MM.1S (cell line): ENCODE results near the gene DDAH1.

Experiments
- DNase-seq: peaks from one replicate; pipeline ENCODE4 v3.0.0-alpha.2; 2015
- H2AFZ ChIP-seq: fragments of 300-600 bp; sonication (generic); 2 replicates; pipeline ENCODE4 v1.6.0; 2016; ENCODE audit warnings: antibody characterized with exemption, low read length
- H3F3A ChIP-seq: fragments of 300-600 bp; sonication (generic); 2 replicates; pipeline ENCODE4 v1.6.1; 2016; ENCODE audit warnings: mild to moderate bottlenecking, antibody characterized with exemption, low read length, moderate library complexity, mixed read lengths; ENCODE audit not compliant: insufficient read depth
- H3K27ac ChIP-seq: fragments of 300-600 bp; sonication (generic); 2 replicates; pipeline ENCODE4 v1.5.1; 2016; ENCODE audit warnings: mild to moderate bottlenecking, low read length
- H3K27me3 ChIP-seq: fragments of 300-600 bp; sonication (generic); replicated peaks from 2 replicates; pipeline ENCODE4 v1.6.0; 2016; ENCODE audit warnings: low read length; ENCODE audit not compliant: insufficient read depth
- H3K36me3 ChIP-seq: fragments of 300-600 bp; sonication (generic); replicated peaks from 2 replicates; pipeline ENCODE4 v1.6.1; 2016; ENCODE audit warnings: mild to moderate bottlenecking, low read length, mixed read lengths; ENCODE audit not compliant: insufficient read depth
- H3K4me1 ChIP-seq: fragments of 300-600 bp; sonication (generic); 2 replicates; pipeline ENCODE4 v1.6.1; 2016; ENCODE audit warnings: low read length, mixed read lengths
- H3K4me2 ChIP-seq: fragments of 300-600 bp; sonication (generic); 2 replicates; pipeline ENCODE4 v1.6.0; 2016; ENCODE audit warnings: low read depth, low read length
- H3K4me3 ChIP-seq: fragments of 300-600 bp; sonication (generic); 2 replicates; pipeline ENCODE4 v1.5.1; 2016; ENCODE audit warnings: low read length, mixed read lengths
- H3K79me2 ChIP-seq: fragments of 300-600 bp; sonication (generic); 2 replicates; pipeline ENCODE4 v1.6.1; 2016; ENCODE audit warnings: mixed run types, low read length, mixed read lengths
- H3K9ac ChIP-seq: fragments of 300-600 bp; sonication (generic); 2 replicates; pipeline ENCODE4 v1.6.1; 2016; ENCODE audit warnings: low read length, mixed read lengths
- H3K9me2 ChIP-seq: fragments of 300-600 bp; sonication (generic); replicated peaks from 2 replicates; pipeline ENCODE4 v1.6.1; 2016; ENCODE audit warnings: mild to moderate bottlenecking, low read length, mixed read lengths; ENCODE audit not compliant: insufficient read depth
- H3K9me3 ChIP-seq: fragments of 300-600 bp; sonication (generic); replicated peaks from 2 replicates; pipeline ENCODE4 v1.6.1; 2016; ENCODE audit warnings: mild to moderate bottlenecking, low read length, mixed read lengths; ENCODE audit not compliant: insufficient read depth
- H4K20me1 ChIP-seq: fragments of 300-600 bp; sonication (generic); 2 replicates; pipeline ENCODE4 v1.6.1; 2016; ENCODE audit warnings: mild to moderate bottlenecking, low read length, moderate library complexity, mixed read lengths; ENCODE audit not compliant: insufficient read depth
- EZH2 ChIP-seq: fragments of 300-600 bp; sonication (generic); optimal IDR thresholded peaks from 2 replicates; pipeline ENCODE3; 2017; ENCODE audit warnings: low read depth, mild to moderate bottlenecking, antibody characterized with exemption, low read length, mixed read lengths
- EZH2phosphoT487 ChIP-seq: fragments of 300-600 bp; sonication (generic); IDR thresholded peaks from 2 replicates; pipeline ENCODE4 v1.6.1; 2018; ENCODE audit warnings: antibody characterized with exemption, low read length
- TF ChIP-seq, protein P1 (sequence below): fragments of 300-600 bp; sonication (generic); IDR thresholded peaks from 2 replicates; pipeline ENCODE4 v1.5.1; 2016; ENCODE audit warnings: antibody characterized with exemption, low read length, mixed read lengths

The DDAH1 gene

DNA sequence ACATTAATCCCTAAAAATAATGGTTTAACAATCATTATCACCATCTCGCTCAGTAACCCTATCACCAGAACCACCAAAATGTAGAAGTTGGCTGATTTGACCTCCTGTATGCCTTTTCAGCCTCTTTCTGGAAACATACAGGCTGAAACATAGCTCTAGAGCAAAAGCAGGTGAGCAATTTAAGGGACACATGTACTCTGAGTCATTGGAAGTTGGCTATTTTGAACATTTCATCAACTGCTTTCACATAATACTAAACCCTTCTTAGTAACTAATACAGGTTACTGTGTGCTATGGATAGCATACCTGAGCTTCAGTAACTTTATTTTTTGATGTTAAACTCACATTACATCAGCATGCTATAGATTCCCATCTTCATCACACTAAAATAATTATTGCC, 19.8 kb upstream of the DDAH1 start:
- Histone ChIP-seq H3K36me3 (no peaks in the 10 kb centered on the region), H4K20me1 (no peaks in the 10 kb centered on the region), H3K4me1 (no peaks in the 10 kb centered on the region), H3K27ac (no peak overlapping the region), H3F3A (no peaks in the 10 kb centered on the region), H3K4me3 (no peak overlapping the region), H3K79me2 (no peaks in the 10 kb centered on the region), H3K27me3 (no peaks in the 10 kb centered on the region), H2AFZ (no peak overlapping the region), H3K9me2 (no peaks in the 10 kb centered on the region), H3K4me2 (no peak overlapping the region), H3K9me3 (no peaks in the 10 kb centered on the region), H3K9ac (no peak overlapping the region)
- TF ChIP-seq EZH2phosphoT487 (no peak), EZH2 (no peak)
- TF ChIP-seq, protein P1, sequence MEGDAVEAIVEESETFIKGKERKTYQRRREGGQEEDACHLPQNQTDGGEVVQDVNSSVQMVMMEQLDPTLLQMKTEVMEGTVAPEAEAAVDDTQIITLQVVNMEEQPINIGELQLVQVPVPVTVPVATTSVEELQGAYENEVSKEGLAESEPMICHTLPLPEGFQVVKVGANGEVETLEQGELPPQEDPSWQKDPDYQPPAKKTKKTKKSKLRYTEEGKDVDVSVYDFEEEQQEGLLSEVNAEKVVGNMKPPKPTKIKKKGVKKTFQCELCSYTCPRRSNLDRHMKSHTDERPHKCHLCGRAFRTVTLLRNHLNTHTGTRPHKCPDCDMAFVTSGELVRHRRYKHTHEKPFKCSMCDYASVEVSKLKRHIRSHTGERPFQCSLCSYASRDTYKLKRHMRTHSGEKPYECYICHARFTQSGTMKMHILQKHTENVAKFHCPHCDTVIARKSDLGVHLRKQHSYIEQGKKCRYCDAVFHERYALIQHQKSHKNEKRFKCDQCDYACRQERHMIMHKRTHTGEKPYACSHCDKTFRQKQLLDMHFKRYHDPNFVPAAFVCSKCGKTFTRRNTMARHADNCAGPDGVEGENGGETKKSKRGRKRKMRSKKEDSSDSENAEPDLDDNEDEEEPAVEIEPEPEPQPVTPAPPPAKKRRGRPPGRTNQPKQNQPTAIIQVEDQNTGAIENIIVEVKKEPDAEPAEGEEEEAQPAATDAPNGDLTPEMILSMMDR: no peak
- no peak for DNase-seq

DNA sequence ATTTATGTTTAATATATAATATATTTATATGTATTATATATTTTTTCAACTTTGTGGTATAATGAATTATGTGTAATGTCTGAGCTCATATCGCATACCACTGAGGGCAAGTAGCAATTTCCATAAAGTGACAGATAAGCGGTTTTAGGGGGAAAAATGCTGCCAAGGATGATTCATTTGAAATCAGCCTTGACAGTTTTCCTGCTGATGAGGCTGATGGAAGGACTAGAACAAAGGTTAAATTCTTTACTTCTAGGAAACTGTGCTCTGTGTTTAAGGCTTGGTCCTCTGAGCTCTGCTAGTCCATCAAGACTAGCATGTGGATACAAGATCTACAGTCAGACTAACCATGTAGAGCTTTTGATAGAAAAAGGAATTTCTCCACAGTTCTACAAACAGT, 19.3 kb upstream of the DDAH1 start:
- Histone ChIP-seq H3K4me1 (no peaks in the 10 kb centered on the region), H3K27me3 (no peaks in the 10 kb centered on the region), H3F3A (no peaks in the 10 kb centered on the region), H3K9ac (no peak overlapping the region), H3K36me3 (no peaks in the 10 kb centered on the region), H3K4me2 (no peak overlapping the region), H3K27ac (no peak overlapping the region), H3K79me2 (no peaks in the 10 kb centered on the region), H2AFZ (no peak overlapping the region), H4K20me1 (no peaks in the 10 kb centered on the region), H3K9me2 (no peaks in the 10 kb centered on the region), H3K4me3 (no peak overlapping the region), H3K9me3 (no peaks in the 10 kb centered on the region)
- DNase-seq: no peak
- TF ChIP-seq, protein P1: no peak

DNA sequence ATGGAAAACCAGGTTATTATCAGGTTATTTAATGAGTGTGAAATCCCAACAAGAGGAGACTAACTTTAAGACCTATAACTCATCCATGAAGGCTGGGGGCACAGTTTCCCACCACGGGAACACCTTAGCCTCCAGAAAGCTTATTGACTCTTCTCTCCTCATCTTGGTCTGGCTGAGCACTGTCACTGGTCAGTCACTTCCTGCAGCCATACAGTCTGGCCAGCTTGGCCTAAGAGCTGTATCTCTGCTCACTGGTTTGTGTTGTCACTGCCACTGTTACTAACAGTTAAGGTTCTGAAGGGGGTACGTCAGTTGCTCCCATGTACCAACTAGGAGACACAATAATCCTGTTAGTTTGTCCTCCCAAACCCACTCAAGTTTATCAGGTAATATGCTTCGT, 16.7 kb upstream of the DDAH1 start:
- Histone ChIP-seq H3K36me3 (no peaks in the 10 kb centered on the region), H3K4me1 (no peaks in the 10 kb centered on the region), H3K79me2 (no peaks in the 10 kb centered on the region), H3K27me3 (no peaks in the 10 kb centered on the region), H3K9ac (no peak overlapping the region), H3K9me3 (no peaks in the 10 kb centered on the region), H3K9me2 (no peaks in the 10 kb centered on the region), H3K4me3 (no peak overlapping the region), H2AFZ (no peak overlapping the region), H3F3A (no peaks in the 10 kb centered on the region), H3K27ac (no peak overlapping the region), H3K4me2 (no peak overlapping the region), H4K20me1 (no peaks in the 10 kb centered on the region)
- DNase-seq: no peak
- no peak for TF ChIP-seq EZH2
- TF ChIP-seq EZH2phosphoT487: no peak
- TF ChIP-seq, protein P1: no peak

DNA sequence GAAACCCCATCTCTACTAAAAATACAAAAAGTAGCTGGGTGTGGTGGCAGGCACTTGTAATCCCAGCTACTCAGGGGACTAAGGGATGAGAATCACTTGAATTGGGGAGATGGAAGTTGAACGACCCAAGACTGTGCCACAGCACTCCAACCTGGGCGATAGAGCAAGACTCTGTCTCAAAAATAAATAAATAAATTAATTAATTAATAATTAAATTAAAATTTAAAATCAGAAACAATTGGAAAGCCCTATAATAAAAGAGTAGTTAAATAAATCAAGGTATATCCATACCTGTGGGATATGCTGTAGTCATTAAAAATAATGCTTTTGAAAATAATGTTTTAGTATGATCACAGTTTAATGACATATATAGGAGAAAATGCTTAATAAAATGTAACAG, 15.6 kb upstream of the DDAH1 start:
- TF ChIP-seq EZH2phosphoT487 (no peak), EZH2 (no peak)
- TF ChIP-seq, protein P1: no peak
- Histone ChIP-seq H3K9me3 (no peaks in the 10 kb centered on the region), H3F3A (no peaks in the 10 kb centered on the region), H3K9me2 (no peaks in the 10 kb centered on the region), H3K79me2 (no peaks in the 10 kb centered on the region), H4K20me1 (no peaks in the 10 kb centered on the region), H3K4me2 (no peak overlapping the region), H2AFZ (no peak overlapping the region), H3K4me1 (no peaks in the 10 kb centered on the region), H3K27me3 (no peaks in the 10 kb centered on the region), H3K4me3 (no peak overlapping the region), H3K36me3 (no peaks in the 10 kb centered on the region), H3K27ac (no peak overlapping the region), H3K9ac (no peak overlapping the region)
- no peak for DNase-seq
